Non-pigmented ciliary epithelial cell (primary cell): Measurements from ENCODE around the gene NHERF2.

ENCODE experiments used
- DNase-seq: peaks from one replicate; pipeline ENCODE4 v3.0.0-alpha.2; 2010; ENCODE audit warnings: low read depth

The NHERF2 gene

DNA sequence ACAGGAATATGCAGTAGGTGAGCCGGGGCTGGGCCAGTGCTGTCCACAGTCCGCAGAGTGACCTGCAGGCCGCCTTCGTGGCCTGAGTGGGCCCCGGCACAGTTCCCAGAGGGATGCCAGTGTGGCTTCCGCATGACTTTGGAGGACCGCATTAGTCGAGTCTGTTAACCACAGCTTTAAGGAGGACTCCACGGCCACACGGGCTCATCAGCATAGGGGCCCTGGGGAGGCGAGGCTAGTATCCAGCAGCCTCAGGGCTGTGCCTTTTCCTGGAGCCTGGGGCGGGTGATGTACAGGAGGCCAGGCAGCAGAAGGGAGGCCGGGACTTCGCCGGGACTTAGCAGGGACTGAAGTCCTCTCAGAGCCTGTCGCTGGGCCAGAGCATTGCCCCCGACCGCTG is 34.3 kb downstream of the NHERF2 start:
- no peak for DNase-seq

DNA sequence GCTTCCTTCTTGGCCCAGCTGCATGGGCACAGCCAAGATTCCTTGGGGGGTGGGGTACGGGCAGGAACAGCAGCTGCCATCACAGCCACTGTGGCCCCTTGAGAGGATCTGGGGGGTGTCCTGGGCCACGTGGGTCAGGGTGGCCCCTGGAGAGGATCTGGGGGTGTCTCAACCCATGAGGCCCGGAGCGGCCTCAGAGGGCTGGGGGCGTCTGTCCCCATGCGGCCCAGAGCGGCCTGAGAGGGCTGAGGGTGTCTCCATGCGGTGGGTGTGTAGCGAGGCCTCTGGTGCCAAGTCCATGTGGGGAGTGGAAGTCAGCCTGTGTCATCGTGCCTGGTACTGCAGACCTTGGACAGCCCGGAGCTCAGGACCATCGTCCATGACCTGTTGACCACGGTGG is 34.8 kb downstream of the NHERF2 start:
- DNase-seq, result no peak

DNA sequence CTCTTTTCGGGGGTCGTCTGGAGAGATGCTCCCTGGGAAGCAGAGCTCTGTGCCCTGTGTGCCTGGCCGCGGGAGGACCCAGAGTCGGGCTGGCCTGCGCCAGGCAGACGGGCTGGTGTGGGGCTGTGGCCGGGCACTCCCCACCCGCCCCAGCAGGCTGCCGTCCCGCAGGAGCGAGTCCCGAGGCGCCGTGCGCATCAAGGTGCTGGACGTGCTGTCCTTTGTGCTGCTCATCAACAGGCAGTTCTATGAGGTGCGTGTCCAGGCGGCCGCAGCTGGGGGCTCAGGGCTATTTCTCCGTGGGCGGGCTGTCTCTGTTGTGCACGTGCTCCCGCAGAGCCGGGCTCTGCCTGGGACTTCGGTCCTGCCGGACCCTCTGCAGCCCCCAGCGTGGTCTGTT is 36.1 kb downstream of the NHERF2 start:
- no peak for DNase-seq

DNA sequence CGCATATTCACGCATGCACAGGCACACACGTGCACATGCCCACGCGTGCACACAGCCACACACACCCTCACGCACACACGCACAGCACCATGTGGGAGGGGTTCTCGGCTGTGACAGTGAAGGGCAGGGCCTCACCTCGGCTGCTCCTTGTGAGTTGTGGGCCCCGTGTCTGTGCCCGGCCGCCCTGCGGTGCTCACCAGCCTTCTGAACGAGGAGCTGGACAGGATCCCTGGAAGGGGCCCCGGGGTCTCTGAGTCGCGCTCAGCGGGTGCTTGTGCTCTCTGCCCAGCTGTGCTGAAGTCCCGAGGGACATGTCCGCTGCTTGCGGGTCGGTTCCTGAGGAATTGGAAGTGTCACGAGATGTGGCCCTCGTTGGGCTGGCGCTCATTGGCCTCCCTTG is 37.2 kb downstream of the NHERF2 start:
- DNase-seq, result no peak

DNA sequence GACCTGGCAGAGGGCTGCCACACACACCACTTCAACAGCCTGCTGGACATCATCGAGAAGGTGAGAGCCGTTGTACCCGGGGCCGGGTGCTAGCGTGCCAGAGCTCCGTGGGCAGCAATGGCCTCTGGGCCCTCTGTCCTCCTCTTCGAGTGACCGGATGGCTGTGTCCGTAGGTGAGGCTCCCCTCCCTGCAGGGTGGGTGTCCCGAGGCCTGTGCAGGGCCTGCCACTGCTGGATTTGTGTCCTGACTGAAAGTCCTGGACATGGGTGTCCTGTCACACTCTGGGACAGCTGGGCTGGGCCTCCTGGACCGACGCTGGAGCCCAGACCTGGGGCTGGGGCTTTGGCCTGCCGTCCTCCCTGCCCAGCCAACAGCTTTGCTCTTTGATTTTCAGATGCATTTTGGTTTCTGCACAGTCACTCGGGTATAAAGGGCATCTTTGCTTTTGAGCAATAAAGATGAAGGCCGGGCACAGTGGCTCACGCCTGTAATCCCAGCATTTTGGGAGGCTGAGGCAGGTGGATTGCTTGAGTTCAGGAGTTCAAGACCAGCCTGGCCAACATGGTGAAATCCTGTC is 37.8 kb downstream of the NHERF2 start:
- no peak for DNase-seq

DNA sequence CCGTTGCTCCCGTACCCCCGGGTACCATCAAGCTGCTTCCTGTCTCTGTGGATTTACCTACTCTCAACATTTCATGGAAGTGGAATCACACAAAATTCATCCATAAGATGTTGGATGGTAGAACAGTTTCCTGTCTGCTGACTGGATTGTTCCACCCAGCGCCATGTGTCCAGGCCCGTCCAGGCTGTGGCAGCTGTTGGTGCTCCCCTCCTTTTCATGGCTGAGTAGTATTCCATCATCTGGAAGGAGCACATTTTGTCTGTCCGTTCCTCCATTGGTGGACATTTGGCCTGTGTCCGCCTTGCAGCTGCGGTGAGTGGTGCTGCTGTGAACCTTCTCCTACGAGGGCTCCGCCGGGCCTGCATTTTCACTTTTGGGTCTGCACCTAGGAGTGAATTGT is 39.4 kb downstream of the NHERF2 start:
- no peak for DNase-seq

DNA sequence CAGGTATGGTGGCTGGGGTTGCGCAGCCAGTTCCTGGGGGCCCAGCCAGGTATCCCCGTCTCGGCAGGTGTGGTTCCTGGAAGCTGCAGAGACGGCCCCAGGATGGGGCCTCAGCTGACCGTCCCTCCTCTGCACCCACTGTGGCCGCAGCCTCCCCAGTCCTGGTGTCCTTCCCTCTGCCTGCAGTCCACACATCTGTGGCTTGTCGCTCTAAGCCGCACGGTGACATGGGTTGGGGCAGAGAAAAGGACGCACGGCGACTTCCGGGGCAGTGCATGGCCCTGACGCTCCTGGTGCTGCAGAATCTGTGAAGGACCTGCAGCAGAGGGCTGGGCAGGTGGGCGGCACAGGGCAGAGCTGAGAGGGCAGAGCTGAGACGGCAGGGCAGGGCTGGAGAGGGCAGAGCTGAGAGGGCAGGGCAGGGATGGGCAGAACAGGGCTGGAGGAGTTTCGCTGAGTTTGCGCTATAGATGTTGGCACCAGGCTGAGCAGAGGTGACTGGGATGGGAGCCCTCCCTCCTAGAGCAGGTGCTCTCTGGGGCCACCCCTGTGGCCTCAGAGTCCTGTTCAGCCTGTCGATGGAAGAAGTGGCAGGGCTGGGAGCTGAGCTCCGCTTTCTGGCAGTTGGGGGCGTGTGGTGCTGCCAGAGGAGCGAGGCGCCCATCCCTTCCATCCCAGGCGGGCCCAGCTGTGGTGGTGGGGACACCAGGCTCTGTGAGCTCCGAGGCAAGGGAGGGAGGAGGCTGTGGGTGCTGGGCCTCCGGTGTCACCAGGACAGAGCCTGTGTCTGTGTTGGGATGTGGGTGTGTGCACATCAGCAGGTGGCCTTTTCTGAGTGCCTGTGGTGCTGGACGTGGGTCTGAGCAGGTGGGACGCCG is 44.1 kb downstream of the NHERF2 start:
- no peak for DNase-seq

DNA sequence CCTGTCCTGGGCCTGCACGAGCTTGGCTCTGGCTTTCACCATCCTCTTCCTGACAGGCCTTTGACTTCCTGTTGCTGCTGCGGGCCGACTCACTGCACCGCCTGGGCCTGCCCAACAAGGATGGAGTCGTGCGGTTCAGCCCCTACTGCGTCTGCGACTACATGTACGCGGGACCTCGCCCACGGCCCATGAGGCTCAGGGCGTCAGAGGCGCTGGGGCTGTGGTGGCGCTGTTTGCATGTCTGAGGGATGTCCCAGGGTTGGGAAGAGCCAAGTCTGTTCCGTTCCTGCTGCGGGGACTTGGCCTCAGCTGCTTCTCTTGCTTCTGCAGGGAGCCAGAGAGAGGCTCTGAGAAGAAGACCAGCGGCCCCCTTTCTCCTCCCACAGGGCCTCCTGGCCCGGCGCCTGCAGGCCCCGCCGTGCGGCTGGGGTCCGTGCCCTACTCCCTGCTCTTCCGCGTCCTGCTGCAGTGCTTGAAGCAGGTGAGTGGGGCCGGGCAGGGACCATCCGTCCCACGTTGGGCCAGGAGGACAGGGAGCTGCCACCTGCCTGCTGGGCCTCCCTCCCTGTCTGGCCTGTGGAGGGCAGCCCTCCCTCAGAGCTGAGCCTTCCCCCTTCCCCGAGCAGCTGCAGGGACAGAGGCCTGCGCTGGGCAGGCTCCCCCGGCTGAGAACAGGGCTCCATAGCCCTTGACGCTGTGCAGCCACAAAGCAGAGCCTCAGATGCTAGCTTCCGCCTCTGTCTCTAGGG is 44.9 kb downstream of the NHERF2 start:
- no peak for DNase-seq

DNA sequence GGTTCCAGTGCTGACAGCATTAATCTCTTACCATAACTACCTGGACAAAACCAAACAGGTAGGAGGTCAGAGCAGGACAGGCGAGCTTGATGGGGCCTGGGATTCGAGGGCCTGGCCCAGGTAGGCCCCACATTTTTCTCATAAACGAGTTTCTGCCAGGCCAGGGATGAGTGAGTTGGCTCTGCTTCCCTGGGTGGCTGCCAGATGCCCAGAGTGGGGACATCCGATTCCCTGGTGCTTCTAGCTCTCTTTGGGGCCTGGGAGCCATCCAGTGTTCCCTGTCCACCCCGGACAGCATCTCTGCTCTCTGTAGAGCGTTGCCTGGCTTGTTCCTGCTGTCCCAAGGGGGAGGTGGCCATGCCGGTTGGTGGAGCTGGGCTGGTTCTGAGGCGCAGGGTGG is 46.2 kb downstream of the NHERF2 start:
- DNase-seq, result no peak

DNA sequence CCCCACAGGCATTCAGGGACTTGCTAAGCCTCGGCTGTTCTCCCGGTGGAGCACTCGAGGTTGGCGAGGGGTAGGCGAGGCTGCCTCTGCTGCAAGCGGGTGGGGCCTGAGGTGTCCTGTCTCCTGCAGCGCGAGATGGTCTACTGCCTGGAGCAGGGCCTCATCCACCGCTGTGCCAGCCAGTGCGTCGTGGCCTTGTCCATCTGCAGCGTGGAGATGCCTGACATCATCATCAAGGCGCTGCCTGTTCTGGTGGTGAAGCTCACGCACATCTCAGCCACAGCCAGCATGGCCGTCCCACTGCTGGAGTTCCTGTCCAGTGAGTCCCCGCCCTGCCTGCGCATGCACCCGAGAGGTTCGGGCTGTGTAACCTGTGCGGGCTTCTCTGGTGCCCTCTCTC is 47.4 kb downstream of the NHERF2 start:
- no peak for DNase-seq

DNA sequence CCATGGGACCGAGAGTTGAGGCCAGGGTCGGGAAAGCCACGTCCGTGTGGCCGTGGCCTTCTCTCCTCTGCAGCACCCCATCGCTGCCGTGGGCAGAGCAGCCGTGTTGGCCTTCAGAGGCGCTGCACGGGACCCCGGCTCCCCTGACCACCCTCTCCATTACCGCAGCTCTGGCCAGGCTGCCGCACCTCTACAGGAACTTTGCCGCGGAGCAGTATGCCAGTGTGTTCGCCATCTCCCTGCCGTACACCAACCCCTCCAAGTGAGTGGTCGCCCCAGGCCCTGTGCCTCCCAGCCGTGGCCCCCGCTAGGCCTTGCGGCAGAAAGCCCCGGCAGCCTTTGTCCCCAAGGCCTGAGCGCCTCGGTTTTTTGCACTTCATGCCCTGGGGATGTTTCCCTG is 48.9 kb downstream of the NHERF2 start:
- no peak for DNase-seq

DNA sequence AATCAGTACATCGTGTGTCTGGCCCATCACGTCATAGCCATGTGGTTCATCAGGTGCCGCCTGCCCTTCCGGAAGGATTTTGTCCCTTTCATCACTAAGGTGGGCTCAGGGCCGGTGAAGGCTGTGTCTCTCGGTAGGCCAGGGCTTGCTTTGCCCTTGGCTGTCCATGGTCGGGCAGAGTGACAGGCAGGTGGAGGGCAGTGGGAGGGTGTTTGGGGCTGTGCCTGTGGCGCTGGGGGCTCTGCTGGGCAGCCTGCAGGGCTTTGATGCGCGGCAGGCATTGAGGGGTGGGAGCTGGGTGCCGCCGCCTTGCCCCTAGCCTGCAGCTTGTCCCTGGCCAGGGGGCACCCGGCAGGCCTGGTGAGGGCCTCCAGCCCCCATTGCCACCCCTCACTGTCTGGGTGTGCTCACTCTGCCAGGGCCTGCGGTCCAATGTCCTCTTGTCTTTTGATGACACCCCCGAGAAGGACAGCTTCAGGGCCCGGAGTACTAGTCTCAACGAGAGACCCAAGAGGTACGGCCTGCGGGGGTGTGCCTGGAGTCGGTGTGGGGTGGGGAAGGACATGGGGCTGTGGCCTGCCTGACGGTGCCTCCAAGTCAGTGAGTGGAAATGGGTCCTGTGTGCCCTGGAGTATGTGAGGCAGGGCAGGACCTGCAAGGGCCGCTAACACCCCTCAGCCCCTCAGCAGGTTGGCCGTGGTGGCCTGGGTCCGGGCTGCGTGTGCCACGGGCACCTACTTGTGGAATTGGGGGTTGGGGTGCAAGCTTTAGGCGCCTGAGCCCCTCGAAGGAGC is 49.6 kb downstream of the NHERF2 start:
- DNase-seq, result no peak

DNA sequence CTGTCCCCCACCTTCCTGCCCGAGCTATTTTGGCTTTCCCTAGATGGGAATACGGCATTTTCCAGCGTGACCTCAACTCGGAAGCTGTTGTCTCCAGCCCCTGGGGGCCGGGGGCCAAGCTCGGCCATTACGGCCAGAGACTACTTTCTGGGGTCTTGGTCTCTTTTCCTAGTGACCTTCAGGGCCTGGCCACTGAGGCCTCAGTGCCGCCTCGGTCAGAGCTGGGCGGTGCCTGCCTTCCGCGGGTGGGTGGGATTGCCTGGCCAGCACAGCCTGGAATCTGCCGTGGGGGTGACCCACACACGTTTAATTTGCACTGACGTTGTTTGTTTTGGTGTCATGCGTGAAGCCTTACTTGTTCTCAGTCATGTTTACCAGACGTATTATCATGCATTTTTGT is 50.3 kb downstream of the NHERF2 start:
- no peak for DNase-seq

DNA sequence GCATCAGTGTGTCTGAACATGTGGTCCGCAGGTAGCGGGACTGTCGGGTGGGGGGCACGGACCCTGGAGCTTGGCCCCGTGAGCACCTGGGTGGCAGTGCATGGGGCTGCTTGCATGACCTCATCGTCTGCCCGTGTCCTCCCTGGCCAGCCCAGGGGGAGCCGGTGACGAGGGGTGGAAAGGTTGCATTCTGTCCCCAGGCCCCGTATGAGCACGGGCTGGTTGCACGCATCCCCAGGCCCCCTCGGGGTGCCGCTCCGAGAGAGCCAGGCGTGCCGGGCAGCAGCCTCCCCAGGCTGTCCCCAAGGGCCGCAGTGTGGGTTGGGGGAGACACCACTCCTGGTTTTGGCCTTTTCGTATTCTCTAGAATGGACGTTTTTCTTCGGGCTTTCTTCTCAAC is 51.0 kb downstream of the NHERF2 start:
- no peak for DNase-seq

DNA sequence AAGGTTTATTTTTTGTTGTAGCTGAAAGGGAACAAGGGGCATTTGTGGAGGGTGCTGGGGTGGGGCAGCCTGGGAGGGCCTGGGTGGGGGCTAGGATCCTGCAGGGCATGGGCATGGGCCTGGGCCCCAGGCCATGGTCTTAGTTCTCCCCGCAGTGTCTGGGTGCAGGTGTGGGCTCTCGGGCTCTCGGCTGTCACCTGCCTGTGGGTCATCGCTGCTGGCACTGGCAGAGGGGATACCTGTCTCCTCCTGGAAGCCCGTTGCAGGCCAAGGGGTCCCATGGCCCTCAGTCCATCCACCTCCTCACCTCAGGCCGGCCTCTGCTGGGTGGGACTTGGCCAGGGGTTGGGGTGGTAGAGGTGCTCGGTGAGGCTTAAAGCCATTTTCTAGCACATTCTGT is 51.4 kb downstream of the NHERF2 start:
- DNase-seq, result no peak

DNA sequence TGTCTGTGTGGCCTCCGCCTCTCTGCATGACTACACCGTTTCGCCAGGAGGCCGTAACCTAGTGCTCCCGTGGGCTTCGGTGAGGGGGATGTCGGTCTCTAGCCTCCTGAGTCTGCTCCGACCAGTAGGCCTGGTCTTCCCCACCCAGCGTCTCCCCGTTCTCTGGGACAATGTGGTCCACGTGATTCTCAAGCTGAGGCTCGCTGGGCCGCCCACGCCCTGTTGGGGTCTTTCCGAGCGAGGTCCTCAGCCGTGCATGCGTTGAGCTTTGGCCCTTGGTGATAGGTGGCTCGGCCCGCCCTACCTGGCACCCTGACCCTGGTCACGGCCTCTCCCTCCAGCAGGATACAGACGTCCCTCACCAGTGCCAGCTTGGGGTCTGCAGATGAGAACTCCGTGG is 52.0 kb downstream of the NHERF2 start:
- no peak for DNase-seq

DNA sequence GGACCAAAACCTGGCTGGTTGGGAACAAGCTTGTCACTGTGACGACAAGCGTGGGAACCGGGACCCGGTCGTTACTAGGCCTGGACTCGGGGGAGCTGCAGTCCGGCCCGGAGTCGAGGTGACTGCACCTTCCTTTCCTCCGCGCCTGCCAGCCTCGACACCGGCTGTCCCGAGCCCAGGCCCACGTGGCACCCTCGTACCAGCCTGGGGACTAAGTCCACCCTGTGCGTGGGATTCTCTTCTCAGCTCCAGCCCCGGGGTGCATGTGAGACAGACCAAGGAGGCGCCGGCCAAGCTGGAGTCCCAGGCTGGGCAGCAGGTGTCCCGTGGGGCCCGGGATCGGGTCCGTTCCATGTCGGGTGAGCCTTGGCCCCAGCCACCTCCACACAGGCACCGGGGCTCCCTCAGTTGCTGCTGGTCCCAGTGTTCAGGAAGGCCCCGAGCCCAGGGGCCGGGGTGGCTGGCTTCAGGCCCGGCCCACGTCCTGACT is 52.7 kb downstream of the NHERF2 start:
- no peak for DNase-seq

DNA sequence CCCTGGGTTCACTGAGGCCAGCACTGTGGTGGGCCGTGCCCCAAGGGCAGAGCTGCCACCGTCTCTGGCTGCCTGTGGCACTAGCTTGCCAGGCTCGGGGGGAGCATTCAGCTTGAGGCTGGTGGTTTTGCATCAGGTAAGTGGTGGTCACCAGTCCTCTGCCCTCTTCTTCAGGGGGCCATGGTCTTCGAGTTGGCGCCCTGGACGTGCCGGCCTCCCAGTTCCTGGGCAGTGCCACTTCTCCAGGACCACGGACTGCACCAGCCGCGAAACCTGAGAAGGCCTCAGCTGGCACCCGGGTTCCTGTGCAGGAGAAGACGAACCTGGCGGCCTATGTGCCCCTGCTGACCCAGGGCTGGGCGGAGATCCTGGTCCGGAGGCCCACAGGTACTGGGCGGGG is 53.3 kb downstream of the NHERF2 start:
- DNase-seq, result no peak

DNA sequence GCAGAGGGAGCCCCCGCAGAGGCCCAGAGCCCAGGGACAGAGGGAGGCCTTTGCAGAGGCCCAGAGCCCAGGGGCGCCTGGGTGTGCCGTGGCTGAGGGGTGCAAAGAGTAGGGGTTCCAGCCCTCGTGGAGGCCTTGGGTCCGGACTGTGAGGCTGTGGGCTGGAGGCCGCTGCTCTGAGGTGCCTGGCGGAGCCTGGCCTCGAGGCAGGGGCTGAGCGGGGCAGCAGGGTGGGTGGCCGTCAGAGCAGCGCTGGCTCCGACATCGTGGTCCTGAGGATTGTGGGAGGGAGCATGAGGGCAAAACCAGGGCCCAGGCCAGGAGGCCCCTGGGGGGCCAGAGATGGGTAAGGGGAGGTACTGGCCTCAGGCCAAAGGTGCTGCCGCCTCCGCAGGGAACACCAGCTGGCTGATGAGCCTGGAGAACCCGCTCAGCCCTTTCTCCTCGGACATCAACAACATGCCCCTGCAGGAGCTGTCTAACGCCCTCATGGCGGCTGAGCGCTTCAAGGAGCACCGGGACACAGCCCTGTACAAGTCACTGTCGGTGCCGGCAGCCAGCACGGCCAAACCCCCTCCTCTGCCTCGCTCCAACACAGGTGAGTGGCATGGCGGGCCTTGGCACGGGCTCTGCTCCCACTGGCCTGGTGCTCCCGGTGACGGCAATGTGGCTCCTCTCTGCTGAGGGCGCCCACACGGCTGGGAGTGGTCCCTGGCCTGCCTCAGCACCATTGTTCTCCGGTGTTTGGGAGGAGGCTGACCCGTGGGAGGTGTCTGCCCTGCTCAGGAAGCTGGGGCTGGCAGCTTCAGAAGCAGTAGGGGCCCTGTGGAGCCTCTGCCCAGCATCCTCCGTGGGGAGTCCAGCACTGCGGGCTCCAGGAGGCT is 54.7 kb downstream of the NHERF2 start:
- no peak for DNase-seq

DNA sequence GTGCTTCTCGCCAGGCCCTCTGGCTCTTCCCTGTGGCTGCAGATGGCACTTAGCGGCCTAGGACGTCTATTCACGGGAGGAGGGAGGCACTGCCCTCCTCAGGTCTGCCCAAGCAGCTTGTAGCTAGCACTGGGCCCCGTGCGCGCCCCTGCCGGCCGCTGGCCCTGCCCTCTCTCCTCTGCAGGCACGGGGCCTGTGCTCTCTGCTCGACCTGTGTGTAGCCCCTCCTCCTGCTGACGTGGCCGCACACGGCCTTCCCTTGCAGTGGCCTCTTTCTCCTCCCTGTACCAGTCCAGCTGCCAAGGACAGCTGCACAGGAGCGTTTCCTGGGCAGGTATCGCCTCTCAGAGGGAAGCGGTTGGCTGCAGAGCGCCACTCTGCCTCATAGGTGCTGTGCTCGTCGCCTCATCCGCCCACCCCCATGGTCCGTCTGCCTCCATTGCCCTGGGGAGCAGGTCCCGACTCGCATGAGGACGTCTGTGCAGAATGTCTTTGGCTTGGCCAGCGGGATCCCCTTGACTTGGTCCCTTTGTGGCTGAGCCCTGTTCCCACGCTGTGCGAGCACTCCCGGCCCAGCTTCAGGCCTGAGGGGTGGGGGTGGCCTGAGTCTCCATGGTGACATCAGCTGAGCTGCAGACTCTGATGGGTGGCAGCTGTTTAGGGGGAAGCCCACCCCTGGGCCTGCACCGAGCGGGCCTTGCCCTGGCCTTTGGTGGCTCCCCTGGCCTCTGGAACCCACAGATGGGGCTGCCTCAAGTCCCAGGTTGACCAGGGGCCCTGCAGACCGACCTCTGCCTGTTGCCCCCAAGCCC is 55.7 kb downstream of the NHERF2 start:
- DNase-seq, result no peak
